CD4-positive, alpha-beta T cell treated with Interleukin-21 for 1 hour (primary cell): Measurements from ENCODE around the gene FAM149A.

Source experiments
- DNase-seq: peaks from one replicate; pipeline ENCODE4 v3.0.0-alpha.2; 2020

The FAM149A gene

DNA sequence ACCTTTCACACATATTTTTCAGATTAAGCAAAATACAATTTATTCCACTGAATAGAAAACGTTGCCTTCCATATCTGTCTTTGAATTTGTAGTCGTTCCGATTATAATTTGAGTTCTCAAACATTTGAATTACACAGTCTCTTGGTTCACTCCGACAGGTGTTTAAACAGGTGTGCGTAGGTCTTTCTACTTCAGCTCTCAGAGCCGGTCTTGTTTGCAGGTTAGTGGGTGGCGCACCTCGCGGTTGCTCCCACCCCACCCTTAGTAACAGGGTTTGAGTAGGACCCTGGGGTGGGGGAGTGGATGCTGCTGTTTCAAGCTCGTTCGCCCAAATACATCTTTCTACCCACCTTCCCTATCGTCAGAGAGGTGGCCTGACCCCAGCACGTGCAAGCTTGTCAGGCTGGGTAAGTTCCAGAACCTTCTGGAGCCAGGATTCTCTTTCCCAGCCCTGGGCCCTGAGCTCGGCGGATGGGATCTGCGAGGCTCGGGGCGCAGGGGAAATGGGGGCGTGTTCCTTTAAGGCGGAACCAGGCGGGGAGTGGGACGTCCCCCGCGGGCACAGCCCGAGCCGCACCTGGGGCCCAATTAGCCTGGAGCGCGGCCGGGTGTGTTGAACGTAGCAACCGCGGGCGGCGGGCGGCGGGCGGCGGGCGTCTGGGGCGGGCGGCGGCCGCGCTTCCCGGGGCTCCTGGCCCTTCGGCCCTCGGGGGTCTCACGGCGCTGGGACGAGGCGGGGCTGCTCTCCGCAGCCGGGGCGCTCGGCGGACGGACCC, at the start of gene FAM149A:
FAM149A (plus strand) TSS at position 591 of the 776 bp plus-strand sequence.
- DNase-seq = peak; percentile 35

DNA sequence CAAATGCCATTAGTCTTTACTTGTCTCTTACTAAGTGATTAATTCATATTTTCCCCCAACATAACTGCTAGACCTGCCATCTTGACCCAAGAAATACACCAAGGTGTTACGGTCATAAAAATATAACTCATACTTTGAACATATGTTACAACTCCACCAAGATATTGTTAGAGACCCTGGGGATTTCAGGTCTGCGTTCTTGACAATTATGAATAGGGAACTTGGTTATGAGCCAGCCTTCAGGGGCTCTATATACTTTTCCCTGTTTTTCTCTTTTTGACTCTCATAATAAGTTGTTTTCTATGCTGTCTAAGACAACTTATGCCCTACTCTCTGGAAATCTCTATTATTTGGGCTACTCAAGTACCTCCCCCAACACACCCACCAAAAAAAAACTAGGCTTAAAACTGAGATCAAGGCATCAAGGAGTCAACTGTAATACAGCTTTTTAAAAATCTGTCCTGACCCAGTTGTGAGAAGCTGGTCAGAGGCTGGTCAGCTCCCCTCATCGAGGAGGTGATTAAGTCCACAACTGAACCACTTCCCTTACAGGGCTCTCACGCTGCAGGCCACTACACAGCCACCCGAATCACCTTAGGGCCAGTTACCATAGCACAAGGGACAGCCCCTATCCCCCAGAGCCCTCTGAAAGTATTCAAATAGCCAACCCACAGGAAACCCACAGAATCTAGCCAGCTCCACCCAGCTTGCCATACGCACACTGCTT, 46.1 kb upstream of the FAM149A start:
- DNase-seq = peak; percentile 15

DNA sequence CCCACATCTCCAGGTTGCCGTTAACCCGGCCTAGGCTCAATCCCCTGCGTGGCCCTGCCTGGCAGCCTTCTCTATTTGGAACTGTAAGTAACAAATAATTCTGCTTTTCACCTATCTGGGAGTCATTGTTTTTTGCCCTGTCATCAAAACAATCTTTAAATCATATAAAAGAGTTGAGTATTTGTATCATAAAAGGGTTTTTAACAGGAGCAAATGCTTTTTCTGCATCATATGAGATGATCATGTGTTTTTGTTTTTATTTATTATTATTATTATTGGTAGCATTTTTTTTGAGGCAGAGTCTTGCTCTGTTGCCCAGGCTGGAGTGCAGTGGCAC, 45.6 kb upstream of the FAM149A start:
- no peak for DNase-seq

DNA sequence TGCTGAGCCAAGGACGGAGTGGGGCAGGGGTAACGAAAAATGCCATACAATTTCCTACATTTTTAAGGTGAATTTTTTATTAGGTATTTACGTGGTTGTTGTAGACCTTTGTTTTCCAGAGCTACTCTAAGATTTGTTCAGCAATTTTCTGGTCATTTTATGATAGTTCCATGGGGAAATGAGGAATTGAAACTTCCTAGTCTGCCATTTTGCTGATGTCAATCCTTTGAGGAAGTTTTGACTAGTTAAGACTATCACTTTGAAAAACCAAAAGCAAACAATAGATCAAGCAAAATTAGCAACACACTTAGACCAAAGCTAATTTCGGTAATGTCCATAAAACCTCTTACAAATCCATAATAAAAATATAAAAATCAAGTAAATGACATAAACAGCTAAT, 42.6 kb upstream of the FAM149A start:
- no peak for DNase-seq

DNA sequence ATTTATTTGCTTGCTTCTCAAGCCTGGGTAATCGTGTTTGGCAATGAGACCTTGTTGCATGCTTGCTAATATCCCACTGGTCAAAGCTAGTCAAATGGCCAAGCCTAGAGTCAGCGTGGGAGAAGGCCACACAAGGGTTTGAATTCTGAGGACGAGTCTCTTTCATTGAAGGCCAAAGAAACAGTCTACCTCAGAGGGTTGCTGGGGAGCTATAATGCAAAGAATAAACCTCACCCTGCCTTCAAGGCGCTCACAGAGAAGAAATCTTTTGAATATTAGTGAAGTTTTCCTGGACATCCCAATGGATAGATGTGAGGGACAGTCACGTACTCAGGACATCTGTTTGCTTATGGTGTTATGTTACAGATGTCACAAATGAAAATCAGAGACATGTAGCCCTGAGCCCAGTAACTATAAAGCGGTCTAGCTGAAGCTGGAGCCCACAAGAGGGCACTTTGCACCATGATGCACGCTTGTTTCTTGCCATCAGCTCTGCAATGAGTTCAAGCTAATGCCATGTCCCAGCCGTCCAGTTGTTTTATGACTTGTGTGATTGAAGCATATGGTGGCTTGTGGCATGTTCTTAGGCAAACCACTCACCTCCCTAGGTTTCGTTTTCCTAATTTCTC, 36.6 kb upstream of the FAM149A start:
- peak; percentile 54 for DNase-seq

DNA sequence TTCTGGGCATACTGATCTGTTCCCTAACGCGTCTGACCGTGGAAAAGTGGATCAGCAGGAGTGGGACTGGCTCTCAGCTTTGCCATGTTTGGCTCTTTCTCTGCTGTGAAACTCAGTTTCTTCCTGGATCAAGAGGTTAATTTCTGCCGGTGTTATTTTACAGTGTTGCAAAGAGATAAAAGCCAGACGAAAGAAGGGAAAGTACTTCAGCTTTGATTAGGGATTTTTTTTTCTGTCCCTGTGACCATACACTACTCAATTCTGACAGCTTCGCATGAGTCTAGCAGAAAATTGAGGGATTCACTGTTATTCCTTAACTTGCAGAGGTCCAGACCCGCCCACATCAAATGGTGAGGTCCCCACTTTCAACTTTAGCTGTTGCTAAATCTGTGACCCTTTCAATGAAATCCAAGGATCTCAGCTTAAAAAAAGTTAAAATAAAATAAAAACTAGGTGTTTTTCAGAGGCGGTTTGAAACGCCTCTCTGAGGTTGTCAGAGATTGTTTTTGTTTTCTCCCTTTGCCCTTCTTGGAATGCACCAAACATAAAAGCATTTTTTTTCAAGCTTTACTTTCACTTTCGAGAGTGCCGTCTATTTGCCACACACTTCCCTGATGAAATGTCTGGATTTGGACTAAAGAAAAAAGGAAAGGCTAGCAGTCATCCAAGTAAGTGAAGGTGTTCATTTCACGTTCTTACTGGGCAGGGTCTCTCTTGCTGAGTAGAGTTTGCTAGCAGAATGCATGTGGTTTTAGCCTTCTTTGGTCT, 35.7 kb upstream of the FAM149A start, which contains the start of gene TLR3:
TLR3 (plus strand) TSS at position 576 of the 768 bp plus-strand sequence. CDS start 7,464 bp downstream, outside the sequence.
- peak; percentile 36 for DNase-seq

DNA sequence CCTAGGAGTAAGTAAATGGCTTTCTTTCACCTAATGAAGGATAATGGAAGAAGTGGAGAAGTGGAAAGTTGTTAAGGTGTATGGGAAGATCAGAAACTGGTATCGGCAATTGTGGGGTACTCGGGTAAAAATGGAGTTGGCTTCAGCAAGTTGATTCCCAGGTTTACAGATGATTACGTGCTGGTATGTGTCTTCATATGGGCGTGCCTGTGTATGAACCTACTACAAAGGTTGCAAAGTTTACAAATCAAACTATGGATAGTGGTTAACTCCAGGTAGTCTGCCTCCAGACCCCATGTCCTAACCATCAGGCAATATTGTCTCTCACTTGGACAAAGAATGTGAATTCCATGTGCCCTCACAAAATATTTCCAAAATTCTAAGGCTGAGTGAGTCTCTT, 34.8 kb upstream of the FAM149A start:
- no peak for DNase-seq

DNA sequence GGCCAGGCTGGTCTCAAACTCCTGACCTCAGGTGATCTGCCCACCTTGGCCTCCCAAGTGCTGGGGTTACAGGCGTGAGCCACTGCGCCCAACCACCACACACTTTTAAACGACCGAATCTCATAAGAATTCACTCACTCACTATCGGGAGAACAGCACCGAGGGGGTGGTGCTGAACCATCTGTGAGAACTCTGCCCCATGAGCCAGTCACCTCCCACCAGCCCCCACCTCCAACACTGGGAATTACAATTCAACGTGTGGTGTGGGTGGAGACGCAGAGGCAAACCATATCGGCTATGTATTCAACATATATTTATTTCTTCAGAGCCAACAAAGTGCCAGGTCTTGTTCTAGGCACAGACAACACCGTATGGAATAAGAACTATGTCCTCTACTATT, 32.0 kb upstream of the FAM149A start:
- DNase-seq = no peak

DNA sequence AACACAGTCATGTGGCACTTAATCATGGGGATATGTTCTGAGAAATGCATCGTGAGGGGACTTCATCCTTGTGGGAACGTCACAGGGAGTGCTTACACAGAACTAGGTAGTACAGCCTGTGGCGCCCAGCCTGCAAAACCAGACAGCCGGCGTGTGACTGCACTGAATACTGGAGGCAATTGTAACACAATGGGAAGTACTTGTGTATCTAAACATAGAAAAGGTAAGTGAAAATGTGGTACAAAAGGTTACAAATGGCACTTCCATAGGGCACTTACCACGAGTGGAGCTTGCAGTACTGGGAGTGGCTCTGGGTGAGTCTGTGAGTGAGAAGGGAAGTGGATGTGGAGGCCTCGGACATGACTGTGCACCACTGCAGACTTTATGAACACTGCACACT, 30.3 kb upstream of the FAM149A start:
- no peak for DNase-seq

DNA sequence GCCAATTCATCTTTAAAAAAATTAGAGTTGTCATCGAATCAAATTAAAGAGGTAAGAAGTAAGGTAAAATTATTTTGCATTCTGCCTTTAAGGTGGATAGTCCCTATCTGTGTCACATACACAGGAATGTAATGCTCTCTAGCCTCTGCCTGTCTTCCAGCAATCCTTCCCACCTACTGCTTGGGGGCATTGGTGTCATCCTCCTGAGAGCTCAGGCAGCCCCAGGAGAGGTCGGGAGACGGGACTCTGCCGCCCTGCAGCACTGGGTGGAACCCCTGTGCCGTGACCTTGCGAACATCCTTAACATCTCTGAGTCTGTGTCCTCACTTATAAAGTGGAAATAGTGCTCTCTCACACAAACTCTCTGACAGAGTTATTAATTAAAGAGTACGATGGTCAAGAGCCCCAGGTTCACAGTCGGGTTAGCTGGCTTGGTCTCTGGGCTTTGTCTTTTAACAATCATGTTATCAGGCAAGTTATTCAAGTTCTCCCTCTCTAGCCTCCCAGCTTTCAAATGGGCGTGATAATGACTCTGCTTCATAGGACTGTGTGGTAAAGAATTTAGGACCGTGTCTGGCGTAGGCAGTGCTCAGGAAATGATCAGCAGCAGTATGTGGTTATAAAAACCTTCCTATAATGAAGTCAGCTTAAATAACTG, 25.4 kb upstream of the FAM149A start:
- no peak for DNase-seq

DNA sequence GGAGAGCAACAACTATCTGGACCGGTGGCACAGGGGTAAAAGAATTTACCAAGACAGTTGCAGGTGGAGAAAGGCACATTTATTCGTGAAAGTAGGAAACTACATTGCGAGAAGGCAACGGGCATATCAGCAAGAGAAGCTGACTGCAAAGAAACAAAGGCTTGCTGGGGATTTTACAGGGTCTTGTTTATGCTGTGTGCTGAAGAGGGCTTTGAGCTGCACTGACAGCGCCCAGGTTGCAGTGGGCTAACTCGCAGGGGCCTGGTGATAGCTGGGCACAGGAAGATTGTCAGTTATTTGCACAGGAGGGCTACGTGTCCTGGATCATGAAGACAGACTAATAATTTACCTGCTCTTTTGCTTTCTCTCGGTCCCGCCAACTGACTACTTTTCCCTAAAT, 24.8 kb upstream of the FAM149A start:
- no peak for DNase-seq

DNA sequence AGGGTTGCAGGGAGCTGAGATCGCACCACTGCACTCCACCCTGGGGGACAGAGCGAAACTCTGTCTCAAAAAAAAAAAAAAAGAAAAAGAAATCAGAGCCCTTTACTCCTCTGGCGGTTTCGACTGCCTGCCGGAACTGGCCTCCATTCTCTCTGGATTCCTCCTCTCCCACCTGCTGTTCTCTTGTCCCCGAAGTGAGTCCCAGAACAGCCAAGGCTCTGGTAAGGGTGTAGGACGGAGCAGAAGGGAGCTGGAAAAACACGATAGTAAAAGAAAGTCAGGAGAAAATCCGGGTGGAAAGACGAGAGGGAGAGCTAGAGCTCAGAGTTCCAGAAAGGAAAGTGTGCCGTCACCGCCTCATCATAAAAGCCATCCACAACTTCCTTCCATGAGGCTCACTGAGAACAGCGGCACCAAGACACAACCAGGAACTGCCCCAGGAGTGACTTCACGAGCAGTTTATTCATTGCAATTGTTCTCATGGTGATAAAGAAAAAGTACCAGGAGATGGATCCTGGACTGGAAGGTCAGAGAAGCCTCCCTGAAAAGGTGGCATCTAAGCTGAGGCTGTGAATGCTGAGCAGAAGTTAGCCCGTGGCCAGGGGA, 23.2 kb upstream of the FAM149A start:
- no peak for DNase-seq

DNA sequence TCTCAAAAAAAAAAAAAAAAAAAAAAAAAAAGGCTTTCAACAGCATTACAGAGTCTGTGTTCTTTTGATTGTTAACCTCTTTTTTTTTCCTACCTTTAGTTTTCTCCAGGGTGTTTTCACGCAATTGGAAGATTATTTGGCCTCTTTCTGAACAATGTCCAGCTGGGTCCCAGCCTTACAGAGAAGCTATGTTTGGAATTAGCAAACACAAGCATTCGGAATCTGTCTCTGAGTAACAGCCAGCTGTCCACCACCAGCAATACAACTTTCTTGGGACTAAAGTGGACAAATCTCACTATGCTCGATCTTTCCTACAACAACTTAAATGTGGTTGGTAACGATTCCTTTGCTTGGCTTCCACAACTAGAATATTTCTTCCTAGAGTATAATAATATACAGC, 22.3 kb upstream of the FAM149A start:
- DNase-seq = no peak

DNA sequence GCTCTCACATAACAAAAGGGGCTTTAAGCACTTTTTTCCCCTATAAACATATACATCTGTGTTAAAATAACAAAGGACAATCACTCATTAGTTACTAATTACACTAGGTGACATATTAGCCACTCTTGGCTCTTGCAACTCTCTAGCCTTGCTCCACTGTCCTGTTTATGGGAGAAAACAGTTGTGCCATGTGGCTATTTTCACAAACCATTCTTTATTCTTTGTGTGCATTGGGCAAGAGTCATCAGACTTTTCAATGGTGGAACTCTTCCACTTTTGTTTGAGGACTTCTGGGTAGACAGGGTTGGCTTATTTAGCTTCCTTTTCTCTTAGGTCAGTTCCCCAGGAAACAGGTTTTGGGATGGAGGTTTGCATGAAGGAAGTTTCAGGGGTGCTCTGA, 16.0 kb upstream of the FAM149A start:
- no peak for DNase-seq

DNA sequence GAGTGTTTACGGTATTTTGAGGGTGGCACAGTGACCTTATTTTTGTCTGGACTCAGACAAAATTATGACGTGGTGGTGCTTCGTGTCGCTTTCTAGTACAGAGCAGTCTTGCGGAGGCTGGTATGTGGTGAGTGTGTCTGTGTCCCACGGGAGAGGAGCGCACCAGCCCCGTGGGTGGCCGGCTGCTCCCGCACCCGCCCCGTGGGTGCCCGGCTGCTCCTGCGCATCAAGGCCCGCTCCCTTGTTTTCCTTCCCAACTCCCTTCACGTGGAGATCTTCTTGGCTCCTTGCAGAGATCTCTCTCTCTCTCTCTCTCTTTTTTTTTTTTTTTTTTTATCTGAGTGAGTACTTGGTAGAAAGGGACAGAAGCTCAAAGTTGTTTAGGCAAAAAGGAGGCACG, 12.2 kb upstream of the FAM149A start:
- DNase-seq = no peak

DNA sequence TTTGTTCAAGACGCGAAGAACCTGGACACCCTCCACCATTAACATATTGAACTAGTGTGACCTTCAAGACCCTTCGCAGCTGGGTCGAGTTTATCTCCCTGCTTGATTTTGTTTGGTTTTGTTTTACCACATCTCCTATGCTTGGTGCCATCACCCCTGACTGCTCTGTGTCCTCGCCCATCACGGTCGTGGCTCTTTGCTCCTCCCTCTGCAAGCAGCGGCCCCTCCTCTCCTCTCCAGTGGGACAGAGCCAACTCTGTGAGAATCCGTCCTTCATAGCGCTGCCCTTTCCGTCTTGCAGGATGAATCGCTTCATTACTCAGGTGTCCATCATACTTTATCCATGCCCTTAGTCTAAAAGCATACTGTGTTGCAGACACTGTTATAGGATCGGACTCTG, 9.1 kb upstream of the FAM149A start:
- DNase-seq = no peak

DNA sequence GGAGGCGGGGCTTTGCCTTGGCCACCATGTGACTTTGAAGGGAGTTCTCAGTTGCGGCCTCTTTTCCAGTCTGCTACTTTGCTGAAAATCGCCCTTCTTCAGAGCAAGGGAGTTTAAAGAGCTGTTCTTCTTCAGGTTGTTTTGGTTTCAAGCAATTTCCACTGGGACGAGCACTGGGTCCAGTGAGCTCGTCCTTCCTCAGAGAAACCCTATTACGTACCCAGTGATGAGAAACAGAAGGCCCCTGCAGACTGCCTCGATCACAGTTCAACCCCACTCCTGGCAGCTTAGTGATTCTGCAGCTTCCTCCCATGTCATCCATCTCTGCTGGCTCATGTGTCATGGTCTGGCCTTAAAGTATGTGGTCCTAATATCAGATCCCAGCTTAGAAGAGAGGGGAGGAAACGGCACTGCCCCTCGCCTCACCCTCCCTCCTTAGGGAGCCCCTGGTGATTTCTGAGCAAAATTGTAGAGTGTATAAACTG, 7.8 kb upstream of the FAM149A start:
- no peak for DNase-seq

DNA sequence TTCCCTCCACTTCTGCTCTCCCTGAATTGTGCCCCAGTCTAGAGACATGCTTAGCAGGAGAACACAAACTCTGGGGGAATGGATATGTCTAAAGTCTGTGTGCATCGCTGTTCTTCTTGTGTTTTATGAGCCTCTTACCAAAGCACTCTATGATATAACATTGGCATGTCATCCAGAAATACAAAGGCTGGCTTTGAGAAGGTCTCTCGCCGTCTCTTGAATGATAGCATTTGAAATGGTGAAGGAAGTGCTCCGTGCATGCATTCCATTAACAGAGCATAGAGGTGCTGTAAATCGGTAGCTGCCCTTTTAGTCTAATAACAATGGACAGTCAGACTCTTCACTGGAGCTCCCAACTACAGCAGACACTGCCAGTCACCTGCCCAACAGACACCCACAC, 7.1 kb upstream of the FAM149A start:
- DNase-seq = no peak

DNA sequence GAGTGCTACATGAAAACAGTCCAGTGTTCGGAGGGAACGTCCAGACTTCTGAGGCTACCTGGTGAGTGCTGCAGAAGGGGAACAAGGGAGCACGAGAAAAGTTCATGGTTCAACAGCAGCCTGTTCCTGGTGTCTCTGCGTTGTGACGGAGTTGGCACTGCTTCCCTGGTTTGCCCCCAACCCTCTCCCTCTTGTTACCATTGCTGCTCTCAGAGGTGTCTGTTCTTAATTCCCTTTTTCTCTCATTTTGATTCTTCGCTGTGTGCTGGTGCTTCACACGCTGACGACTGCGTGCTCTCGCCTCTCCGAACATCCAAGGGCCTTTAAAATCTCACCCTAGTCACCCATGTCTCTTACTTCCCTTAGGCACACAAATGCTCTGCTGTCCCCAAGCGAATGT, 1.6 kb upstream of the FAM149A start:
- no peak for DNase-seq

DNA sequence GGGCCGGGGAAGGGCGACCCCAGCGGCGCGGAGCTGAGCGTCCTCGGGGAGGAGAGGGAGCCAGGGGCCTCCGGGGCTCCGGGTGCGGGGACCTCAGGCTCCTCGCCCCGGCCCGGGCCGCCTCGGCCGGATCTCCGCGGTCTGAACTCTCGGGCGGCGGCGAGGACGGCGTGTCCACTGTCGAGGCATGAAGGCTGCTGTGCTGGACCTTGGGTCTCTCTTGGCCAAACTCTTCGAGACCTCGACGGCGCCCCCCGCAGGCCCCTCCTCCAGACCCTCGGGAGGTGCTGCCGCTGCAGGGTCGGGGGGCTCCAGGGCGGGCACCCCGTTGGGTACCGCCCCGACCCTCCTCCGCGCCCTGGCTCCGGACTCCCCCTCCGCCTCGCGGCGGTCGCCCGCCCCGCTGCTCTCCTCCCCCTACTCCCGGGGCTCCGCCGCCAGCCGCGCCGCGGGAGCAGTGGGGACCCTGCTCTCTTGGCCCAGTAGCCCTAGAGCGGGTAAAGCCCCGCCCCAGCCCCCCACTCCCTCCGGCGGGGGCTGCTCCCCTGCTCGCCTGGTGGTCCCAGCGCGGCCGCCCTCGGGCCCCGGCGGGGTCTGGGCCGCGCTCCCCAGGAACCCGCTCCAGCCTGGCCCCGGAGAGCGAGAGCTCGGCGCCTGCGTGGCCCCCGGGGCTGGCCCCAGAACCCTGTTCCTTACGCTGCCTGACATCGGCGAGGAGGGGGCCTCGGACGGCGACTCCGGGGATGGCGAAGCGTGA, 564 bp downstream of the FAM149A start:
- no peak for DNase-seq

DNA sequence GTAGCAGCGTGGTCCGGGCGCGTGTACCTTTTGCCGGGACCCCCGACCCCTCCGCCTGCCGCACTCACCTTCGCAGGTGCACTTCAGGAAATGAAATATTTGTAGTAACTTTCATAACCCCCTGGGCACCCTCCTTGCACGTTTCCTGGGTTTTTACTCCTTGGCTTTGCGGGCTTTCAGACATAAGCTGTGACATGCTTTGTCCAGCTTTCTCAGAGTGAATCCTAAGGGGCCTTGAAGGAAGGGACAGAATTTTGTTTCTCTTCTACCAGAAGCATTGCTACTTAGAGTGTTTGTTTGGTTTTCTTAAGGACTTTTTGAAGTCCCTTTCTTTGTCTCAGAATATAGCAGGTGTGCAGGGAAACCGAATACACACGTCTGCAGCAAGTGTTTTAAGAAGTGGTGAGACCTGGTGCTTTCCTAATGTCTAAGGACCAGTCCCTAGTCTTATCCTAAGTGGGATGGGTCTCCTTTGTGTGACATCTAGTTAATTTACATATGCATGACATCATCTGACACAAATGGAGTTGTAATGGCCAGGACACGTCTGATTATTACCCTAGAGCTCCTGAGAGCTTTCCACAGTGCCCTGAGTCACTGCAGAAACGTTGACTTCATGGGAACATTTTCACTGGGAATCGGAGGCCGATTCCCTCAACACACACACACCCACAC, 1.3 kb downstream of the FAM149A start:
- DNase-seq = no peak
